ENCODE results near the gene RBM17. TPM values are rescaled to one million over a fixed set of nuclear protein-coding genes. Genes with fewer than 3 reads are reported as not detected.
"Not testable (repeated sequence)": the region's sequence is repeated elsewhere in the genome, so short reads cannot be mapped to it uniquely, and the experiment has no call there.

Gene RBM17
- total RNA-seq, 1 donor = 47.5 TPM

DNA sequence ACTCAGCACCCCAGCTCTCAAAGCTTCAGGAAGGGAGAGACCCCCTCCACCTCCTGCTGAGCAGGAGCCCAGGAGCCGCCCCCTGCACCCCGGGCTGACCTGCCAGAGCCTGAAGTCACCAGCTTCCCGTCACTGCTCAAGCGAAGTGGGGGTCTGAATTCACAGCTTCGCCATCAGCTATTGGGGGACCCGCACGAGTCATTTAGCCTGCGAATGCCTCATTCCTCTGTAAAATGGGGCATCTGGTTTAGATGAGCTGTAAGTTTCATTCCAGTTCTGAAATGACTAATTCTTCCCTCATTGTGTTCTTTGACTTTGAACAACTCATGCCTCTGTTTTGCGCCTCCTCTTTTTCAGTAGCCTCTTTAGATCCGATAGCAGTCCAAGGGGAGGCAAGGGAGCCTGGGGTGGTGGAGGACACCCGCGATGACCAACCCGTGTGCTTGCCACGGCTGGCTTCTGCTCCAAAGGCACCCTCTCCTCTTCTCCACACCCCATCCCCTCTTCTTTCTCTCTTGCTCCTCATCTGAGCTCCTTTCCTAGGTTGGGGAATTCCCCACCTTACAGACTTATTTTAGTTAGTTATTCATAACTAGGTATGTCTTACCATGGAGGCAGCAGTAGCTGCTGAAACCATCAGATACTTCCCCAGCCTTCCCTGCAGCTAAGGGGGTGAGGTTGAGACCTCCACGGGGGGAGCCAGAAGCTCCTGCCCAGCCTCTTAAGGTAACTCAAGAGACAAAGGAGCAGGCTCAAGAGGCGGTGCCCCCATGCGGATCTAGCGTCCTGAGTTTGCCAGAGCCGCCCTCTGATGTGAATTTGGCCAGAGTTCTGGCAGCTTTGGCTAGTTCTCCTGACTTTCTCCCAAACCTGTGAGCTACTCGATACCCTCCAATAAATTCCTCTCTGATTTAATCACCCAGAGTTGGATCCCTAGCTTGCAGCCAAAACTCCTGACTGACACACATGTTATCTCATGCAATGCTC, 47.7 kb downstream of the RBM17 start:
- H3K4me3 ChIP-seq (ENCODE audit: low read depth, low read length) = no peak overlapping the region

GRCh38 chr10:6138456-6138855, 49.6 kb downstream of the RBM17 start:
- H3K4me3 ChIP-seq (ENCODE audit: low read depth, low read length) = no peak overlapping the region
- TF ChIP-seq CTCF (IDR thresholded peaks at IDR 0.05; ENCODE audit: insufficient read depth, low read depth, low read length) = no peak
- DNase-seq (ENCODE audit: low read depth) = no peak

More for the DNA sequence above, 47.7 kb downstream of the RBM17 start:
- TF ChIP-seq CTCF (IDR thresholded peaks at IDR 0.05; ENCODE audit: insufficient read depth, low read depth, low read length) = no peak
- DNase-seq (ENCODE audit: low read depth) = no peak

- TF ChIP-seq CTCF (IDR thresholded peaks at IDR 0.05; ENCODE audit: insufficient read depth, low read depth, low read length) = no peak
- H3K4me3 ChIP-seq (ENCODE audit: low read depth, low read length) = no peak overlapping the region
- no peak for DNase-seq (ENCODE audit: low read depth)
Observed at GRCh38 chr10:6139470-6139869, 50.6 kb downstream of the RBM17 start.

DNA sequence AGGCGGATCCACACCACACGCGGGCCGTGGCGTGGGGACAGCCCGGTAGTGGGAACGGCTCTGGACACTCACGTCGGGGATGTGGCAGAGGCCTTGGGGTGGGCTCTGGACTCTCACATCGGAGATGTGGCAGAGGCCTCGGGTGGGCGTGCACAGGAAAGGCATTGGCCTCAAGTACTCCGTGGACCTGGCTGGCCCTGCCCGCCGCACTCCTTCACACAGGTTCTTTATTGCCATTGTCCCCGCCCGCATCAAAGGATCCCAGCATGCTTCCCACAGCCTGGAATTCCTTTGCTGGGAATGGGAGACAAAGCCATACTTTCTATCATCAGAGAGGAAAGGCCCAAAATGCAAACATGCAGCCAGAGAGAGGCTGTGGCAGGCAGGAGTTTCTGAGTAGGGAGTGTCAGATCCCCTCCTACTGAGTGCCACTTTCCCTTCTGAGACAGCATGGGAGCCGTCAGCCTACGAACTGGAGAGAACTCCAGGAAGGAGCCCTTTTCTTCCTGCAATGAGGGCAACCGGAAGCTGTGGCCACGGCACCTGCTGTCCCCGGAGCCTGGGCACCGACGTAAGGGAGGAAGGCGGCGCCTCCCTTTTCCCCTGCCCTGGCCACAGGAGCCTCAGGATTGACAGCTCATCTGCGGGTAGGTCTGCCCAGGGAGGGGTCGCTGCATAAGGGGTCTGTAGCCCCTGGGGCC, 51.5 kb downstream of the RBM17 start:
- H3K4me3 ChIP-seq (ENCODE audit: low read depth, low read length) = no peak overlapping the region
- DNase-seq (ENCODE audit: low read depth) = no peak
- no peak for TF ChIP-seq CTCF (IDR thresholded peaks at IDR 0.05; ENCODE audit: insufficient read depth, low read depth, low read length)

- no peak for TF ChIP-seq CTCF (IDR thresholded peaks at IDR 0.05; ENCODE audit: insufficient read depth, low read depth, low read length)
- H3K4me3 ChIP-seq (ENCODE audit: low read depth, low read length) = peak overlapping the region; percentile 48
- DNase-seq (ENCODE audit: low read depth) = no peak
Observed at GRCh38 chr10:6140965-6141295, 52.1 kb downstream of the RBM17 start.

DNA sequence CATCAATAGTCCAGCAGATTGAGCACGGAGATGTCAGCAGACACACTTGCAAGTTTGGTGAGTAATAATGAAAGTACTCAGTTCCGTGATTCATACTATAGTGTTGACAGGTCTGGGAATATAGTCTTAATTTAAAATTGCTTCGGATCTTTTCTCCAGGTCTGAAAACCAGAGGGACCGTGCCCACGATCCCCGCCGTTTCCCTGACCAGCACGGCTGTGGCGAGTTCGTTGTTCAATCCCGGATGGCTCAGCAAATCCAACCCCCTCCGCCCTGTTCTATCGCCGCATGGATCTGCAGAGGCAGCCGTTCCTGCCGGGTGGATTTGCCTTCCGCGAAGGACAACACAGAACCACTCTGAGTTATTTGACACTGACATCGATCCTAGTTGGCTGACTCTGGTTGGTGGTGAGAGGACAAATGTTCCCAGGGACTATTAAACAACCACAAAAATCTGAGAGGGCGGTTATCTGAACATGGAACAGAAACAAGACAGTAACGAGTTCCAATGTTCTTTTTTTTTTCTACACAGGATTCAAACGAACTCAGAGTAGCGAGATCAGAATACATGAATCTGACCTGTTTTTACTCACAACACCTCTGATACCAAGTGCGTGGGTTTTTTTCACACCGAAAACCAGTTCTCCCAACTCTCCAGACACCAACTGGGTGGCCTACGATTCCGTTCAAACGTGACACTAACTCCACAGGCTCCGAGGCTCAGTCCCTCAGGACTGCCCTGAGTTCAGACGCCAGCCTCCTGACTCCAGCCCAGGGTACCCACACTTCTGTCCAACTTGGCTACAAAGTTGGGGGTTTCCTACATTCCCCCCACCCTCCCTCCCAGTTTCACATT, 52.7 kb downstream of the RBM17 start:
- TF ChIP-seq CTCF (IDR thresholded peaks at IDR 0.05; ENCODE audit: insufficient read depth, low read depth, low read length) = no peak
- H3K4me3 ChIP-seq (ENCODE audit: low read depth, low read length) = peak overlapping the region; percentile 48
- DNase-seq (ENCODE audit: low read depth) = peak; percentile 88

DNA sequence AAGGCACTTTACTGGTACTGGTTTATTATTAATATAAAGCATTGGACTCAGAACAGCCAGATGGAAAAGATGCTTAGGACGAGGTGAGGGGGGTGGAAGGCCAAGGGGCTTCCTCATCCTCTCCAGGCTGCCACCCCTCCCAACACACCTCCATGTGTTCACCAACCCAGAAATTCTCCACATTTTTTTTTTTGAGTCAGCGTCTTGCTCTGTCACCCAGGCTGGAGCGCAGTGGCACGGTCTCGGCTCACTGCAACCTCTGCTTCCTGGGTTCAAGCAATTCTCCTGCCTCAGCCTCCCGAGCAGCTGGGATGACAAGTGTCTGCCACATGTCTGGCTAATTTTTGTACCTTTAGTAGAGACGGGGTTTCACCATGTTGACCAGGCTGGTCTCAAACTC, 53.4 kb downstream of the RBM17 start:
- not testable (repeated sequence) for DNase-seq (ENCODE audit: low read depth); H3K4me3 ChIP-seq (ENCODE audit: low read depth, low read length)

Data from fibroblast of villous mesenchyme (primary cell).